Right atrium auricular region (tissue), 2 donors: Measurements from ENCODE around the gene MAX. TPM values are rescaled to one million over a fixed set of nuclear protein-coding genes. Genes with fewer than 3 reads are reported as not detected.

ENCODE experiments used
- DNase-seq: peaks from one replicate; pipeline ENCODE4 v3.0.0-alpha.2; 2019; ENCODE audit warnings: low spot score
- H3K27ac ChIP-seq, 2 donors: fragments of 200-600 bp; sonication (generic); 1 replicate in 1 of 2; 2 replicates in 1 of 2; pipeline ENCODE4 v1.5.1; 2016 to 2019
- H3K27me3 ChIP-seq, 2 donors: fragments of 200-600 bp; sonication (generic); one replicate each; pipeline versions ENCODE4 v1.5.1 to v1.6.0; 2017 to 2019
- H3K36me3 ChIP-seq: fragments of 200-600 bp; sonication (generic); one replicate; pipeline ENCODE4 v1.5.1; 2016
- H3K4me1 ChIP-seq, 2 donors: fragments of 200-600 bp; sonication (generic); one replicate each; pipeline versions ENCODE4 v1.5.1 to v1.6.0; 2017 to 2019
- H3K4me3 ChIP-seq, 2 donors: fragments of 200-600 bp; sonication (generic); 1 replicate in 1 of 2; 2 replicates in 1 of 2; pipeline ENCODE4 v1.5.1; 2017 to 2019; ENCODE audit warnings: mild to moderate bottlenecking in 1 of 2, moderate library complexity in 1 of 2
- H3K9me3 ChIP-seq, 2 donors: fragments of 200-600 bp; sonication (generic); one replicate each; pipeline ENCODE4 v1.5.1; 2019
- CTCF ChIP-seq, 2 donors: fragments of 200-600 bp; sonication (generic); IDR thresholded peaks; one replicate each; pipeline ENCODE4 v1.5.1; 2019; ENCODE audit warnings: antibody characterized with exemption in 2 of 2
- total RNA-seq, 2 donors: library from RNA; depleted of rRNA; stranded (reverse); fragments of >200 nt; gene quantifications; one replicate each; pipeline ENCODE4 v1.1.0, GENCODE V29; 2016

MAX gene
- 10 to 100 TPM; 37.0 to 67.5 TPM for total RNA-seq

DNA sequence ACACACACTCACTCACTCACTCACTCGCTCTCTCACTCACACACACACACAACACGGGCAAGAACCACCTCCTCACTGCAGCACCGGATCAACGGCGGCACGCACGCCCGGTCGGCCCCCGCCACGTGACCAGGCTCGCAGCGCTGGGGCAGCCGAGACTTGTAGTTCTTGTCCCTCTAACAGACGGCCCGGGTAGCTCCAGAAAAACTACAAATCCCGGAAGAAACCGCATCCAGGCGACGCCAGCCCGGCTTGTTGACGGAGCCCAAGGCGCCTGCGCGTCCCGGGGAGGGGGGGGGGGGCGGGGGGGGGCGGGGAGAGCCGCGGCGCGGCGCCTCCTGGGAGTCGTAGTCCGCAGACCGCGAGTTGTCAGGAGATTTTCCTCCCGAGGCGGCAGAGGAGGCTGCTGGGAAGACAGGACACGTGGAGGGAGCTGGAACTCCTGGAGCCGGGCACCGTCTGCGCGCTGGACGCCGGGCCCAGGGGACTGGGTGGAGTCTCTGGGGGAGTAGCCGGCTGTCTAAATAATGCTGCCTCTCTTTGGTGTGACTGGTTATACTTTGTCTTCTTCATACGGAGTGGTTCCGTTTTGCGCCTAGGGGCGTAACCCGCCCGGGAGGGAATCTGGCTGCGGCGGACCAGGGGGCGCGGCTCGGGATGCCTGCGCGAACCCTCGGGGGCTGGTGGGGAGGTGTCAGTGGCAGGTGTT lies at the start of gene MAX:
Gene MAX (minus strand): TSS at position 77 of the 709 bp plus-strand sequence. CDS start 178 bp downstream, outside the sequence.
- Histone ChIP-seq H3K27ac (peak within 1 kb of the TSS; percentile 85 to 89), H3K4me1 (peaks cover 0 to 46% of the 10 kb centered on the region in 2 donors), H3K4me3 (peak within 1 kb of the TSS; percentile 79), H3K36me3 (no peaks in the 10 kb centered on the region), H3K9me3 (no peaks in the 10 kb centered on the region), H3K27me3 (no peaks in the 10 kb centered on the region)
- TF ChIP-seq CTCF (IDR thresholded peaks at IDR 0.05): no peak
- peak; percentile 99 for DNase-seq

DNA sequence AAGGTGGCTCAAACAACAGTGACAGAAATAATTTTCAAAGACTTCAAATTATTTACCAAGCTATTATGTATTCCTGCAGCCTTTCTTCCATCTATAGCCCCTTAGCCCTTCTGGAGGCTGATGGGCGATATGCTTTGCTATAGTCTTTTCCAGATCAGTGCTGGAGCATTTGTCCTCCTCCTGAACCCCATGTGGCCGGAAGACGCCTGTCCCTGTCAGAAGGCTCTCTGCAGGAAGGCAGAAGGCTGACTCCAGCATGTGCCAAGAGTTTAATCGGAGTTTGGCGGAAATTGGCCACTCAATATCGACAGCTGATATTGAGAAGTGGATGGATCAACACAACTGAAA lies 49.3 kb upstream of the MAX start:
- no peak for TF ChIP-seq CTCF (IDR thresholded peaks at IDR 0.05)
- no peaks in the 10 kb centered on the region for H3K36me3 ChIP-seq
- no peak overlapping the region for H3K4me3 ChIP-seq
- peaks cover 0 to 3% of the 10 kb centered on the region in 2 donors for H3K4me1 ChIP-seq
- no peak for DNase-seq
- no peak overlapping the region for H3K27ac ChIP-seq
- H3K27me3 ChIP-seq: no peaks in the 10 kb centered on the region
- no peaks in the 10 kb centered on the region for H3K9me3 ChIP-seq

- Histone ChIP-seq H3K9me3 (no peaks in the 10 kb centered on the region), H3K4me1 (no peaks in the 10 kb centered on the region), H3K36me3 (no peaks in the 10 kb centered on the region), H3K27me3 (no peaks in the 10 kb centered on the region), H3K4me3 (no peak overlapping the region), H3K27ac (no peak overlapping the region)
- no peak for DNase-seq
- no peak for TF ChIP-seq CTCF (IDR thresholded peaks at IDR 0.05)
These were observed 48.7 kb upstream of the MAX start for GRCh38 chr14:65150898-65151608.

DNA sequence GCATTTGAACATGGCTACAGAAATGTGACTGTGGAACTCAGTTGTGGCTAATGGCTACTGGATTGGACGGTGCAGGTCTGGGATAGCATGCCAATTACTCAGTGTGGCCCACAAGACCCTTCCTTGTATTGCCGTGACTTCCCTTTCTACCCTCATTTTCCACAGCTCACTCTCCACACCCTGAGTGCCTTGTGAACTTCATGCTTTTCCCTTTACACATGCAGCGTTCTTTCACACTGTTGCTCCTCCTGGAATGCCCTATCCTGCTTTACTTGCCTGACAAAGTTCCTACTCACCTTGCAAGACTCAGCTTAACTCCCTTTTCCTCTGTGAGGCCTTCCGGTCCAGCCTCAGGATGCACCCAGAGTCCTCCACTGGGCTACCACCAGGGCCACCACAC lies 46.8 kb upstream of the MAX start:
- no peak for DNase-seq
- no peak for TF ChIP-seq CTCF (IDR thresholded peaks at IDR 0.05)
- no peak overlapping the region for H3K4me3 ChIP-seq
- no peaks in the 10 kb centered on the region for H3K9me3 ChIP-seq
- no peaks in the 10 kb centered on the region for H3K36me3 ChIP-seq
- H3K27ac ChIP-seq: no peak overlapping the region
- H3K27me3 ChIP-seq: no peaks in the 10 kb centered on the region
- H3K4me1 ChIP-seq: no peaks in the 10 kb centered on the region

- Histone ChIP-seq H3K9me3 (no peaks in the 10 kb centered on the region), H3K36me3 (no peaks in the 10 kb centered on the region), H3K4me3 (no peak overlapping the region), H3K4me1 (no peaks in the 10 kb centered on the region), H3K27me3 (no peaks in the 10 kb centered on the region), H3K27ac (no peak overlapping the region)
- no peak for DNase-seq
- TF ChIP-seq CTCF (IDR thresholded peaks at IDR 0.05): no peak
These were observed 41.9 kb upstream of the MAX start for GRCh38 chr14:65144170-65144569.
